Measurements from ENCODE around the gene ABHD17C.

The ABHD17C gene

DNA sequence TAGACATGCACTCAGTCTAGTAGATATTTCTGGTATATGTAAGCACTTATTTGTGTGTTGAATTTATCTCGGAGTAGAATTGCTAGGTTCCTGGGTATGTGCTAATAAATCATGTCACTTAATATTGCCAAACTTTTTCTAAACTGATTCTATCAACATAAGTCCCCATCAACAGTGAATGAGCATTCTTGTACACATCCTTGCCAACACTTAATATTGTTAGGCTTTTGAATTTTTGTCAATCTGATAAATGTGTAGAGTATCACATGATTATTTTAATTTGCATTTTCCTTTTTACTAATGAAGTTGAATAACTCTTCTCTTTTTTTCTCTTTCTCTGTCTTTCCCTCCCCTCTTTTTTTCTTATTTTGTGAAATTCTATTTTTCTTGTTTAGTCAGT lies 50.8 kb downstream of the ABHD17C start:
- Histone ChIP-seq H3K79me2 (ENCODE audit: low read length) (0 out of 2 replicates have a peak, but pooled peaks cover 11% of the 10 kb centered on the region), H3K27ac (ENCODE audit: low read length) (no peak overlapping the region), H3K4me2 (ENCODE audit: low read depth, low read length) (no peak overlapping the region), H3K27me3 (replicated peaks; ENCODE audit: insufficient read depth, low read length) (no peaks in the 10 kb centered on the region), H3K36me3 (replicated peaks; ENCODE audit: insufficient read depth, low read length) (no peaks in the 10 kb centered on the region), H3K4me3 (ENCODE audit: low read length) (no peak overlapping the region), H4K20me1 (ENCODE audit: insufficient read depth, low read length) (no peaks in the 10 kb centered on the region), H3F3A (ENCODE audit: insufficient read depth, low read length) (no peaks in the 10 kb centered on the region), H2AFZ (ENCODE audit: low read length) (no peak overlapping the region), H3K4me1 (ENCODE audit: low read length) (no peaks in the 10 kb centered on the region), H3K9ac (ENCODE audit: low read length) (no peak overlapping the region), H3K9me3 (replicated peaks; ENCODE audit: insufficient read depth, low read length) (no peaks in the 10 kb centered on the region), H3K9me2 (replicated peaks; ENCODE audit: insufficient read depth, low read length) (no peaks in the 10 kb centered on the region)
- TF ChIP-seq, protein P1, sequence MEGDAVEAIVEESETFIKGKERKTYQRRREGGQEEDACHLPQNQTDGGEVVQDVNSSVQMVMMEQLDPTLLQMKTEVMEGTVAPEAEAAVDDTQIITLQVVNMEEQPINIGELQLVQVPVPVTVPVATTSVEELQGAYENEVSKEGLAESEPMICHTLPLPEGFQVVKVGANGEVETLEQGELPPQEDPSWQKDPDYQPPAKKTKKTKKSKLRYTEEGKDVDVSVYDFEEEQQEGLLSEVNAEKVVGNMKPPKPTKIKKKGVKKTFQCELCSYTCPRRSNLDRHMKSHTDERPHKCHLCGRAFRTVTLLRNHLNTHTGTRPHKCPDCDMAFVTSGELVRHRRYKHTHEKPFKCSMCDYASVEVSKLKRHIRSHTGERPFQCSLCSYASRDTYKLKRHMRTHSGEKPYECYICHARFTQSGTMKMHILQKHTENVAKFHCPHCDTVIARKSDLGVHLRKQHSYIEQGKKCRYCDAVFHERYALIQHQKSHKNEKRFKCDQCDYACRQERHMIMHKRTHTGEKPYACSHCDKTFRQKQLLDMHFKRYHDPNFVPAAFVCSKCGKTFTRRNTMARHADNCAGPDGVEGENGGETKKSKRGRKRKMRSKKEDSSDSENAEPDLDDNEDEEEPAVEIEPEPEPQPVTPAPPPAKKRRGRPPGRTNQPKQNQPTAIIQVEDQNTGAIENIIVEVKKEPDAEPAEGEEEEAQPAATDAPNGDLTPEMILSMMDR (IDR thresholded peaks at IDR 0.05; ENCODE audit: low read length), result no peak
- no peak for TF ChIP-seq EZH2phosphoT487 (IDR thresholded peaks at IDR 0.05; ENCODE audit: low read length)
- no peak for TF ChIP-seq EZH2 (optimal IDR thresholded peaks at IDR 0.05; ENCODE audit: low read depth, low read length)
- DNase-seq, result no peak

DNA sequence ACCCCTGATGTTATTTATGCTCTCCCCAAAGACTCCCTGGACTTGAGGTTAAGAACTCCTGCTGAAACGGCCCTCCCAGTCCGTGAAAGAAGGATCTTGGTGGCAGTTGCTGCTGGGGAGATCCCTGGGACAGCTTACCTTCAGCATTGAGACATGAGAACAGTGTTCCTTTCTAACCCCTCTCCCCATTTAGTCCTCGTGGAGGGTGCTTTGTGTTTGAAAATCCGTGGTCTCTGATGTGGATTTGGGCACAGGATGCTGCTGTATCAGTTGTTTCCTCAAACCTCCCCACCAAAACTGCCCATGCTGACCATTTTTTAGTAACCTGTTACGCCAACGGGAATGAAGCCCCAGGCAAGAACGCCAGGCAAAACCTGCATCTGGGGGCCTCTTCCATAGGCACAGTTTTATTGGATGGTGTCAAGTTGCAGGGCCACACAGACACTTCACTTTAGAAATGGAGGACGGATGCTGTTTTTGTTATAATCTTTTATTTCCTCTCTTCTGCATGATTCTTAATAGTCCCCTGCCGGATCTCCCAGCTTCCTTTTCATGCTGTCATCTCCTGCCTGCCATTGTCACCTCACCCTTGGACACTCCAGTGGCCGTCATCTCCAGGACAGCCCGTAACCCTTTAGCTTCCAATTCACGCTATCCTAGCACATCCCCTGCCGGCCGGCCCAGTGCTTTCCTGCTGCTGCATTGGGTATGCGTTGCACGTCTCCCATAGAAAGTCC lies 52.4 kb downstream of the ABHD17C start:
- no peaks in the 10 kb centered on the region for H3K4me1 ChIP-seq (ENCODE audit: low read length)
- DNase-seq, result no peak
- H2AFZ ChIP-seq (ENCODE audit: low read length), result no peak overlapping the region
- H3K9me2 ChIP-seq (replicated peaks; ENCODE audit: insufficient read depth, low read length), result no peaks in the 10 kb centered on the region
- H3K79me2 ChIP-seq (ENCODE audit: low read length), result 0 out of 2 replicates have a peak, but pooled peaks cover 11% of the 10 kb centered on the region
- no peaks in the 10 kb centered on the region for H3K9me3 ChIP-seq (replicated peaks; ENCODE audit: insufficient read depth, low read length)
- no peak overlapping the region for H3K27ac ChIP-seq (ENCODE audit: low read length)
- no peak for TF ChIP-seq EZH2phosphoT487 (IDR thresholded peaks at IDR 0.05; ENCODE audit: low read length)
- TF ChIP-seq EZH2 (optimal IDR thresholded peaks at IDR 0.05; ENCODE audit: low read depth, low read length), result no peak
- TF ChIP-seq, protein P1 (IDR thresholded peaks at IDR 0.05; ENCODE audit: low read length), result no peak
- H3F3A ChIP-seq (ENCODE audit: insufficient read depth, low read length), result no peaks in the 10 kb centered on the region
- no peaks in the 10 kb centered on the region for H3K27me3 ChIP-seq (replicated peaks; ENCODE audit: insufficient read depth, low read length)
- H3K9ac ChIP-seq (ENCODE audit: low read length), result no peak overlapping the region
- no peaks in the 10 kb centered on the region for H4K20me1 ChIP-seq (ENCODE audit: insufficient read depth, low read length)
- no peak overlapping the region for H3K4me3 ChIP-seq (ENCODE audit: low read length)
- H3K4me2 ChIP-seq (ENCODE audit: low read depth, low read length), result no peak overlapping the region
- no peaks in the 10 kb centered on the region for H3K36me3 ChIP-seq (replicated peaks; ENCODE audit: insufficient read depth, low read length)

DNA sequence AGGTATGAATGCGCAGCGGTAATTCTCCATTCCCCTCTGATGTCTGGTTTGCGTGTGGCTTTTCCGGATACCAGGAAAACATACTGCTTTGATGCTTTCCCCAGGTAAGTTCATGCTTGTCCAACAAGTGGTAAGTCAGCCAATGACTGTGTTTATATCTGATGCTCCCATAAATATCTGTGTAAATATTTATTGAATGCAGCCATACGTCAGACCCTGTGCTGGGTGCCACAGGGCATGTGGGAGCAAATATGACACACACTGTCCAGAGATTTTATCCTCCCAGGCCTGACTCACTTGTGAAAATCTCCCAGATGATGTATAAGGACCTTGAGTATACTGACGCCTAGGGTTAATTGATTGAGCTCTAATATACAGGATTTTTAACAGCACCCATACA lies 54.5 kb downstream of the ABHD17C start:
- Histone ChIP-seq H3K9me2 (replicated peaks; ENCODE audit: insufficient read depth, low read length) (no peaks in the 10 kb centered on the region), H3K27me3 (replicated peaks; ENCODE audit: insufficient read depth, low read length) (no peaks in the 10 kb centered on the region), H2AFZ (ENCODE audit: low read length) (no peak overlapping the region), H3K4me3 (ENCODE audit: low read length) (no peak overlapping the region), H4K20me1 (ENCODE audit: insufficient read depth, low read length) (no peaks in the 10 kb centered on the region), H3F3A (ENCODE audit: insufficient read depth, low read length) (no peaks in the 10 kb centered on the region), H3K9ac (ENCODE audit: low read length) (no peak overlapping the region), H3K9me3 (replicated peaks; ENCODE audit: insufficient read depth, low read length) (no peaks in the 10 kb centered on the region), H3K4me2 (ENCODE audit: low read depth, low read length) (no peak overlapping the region), H3K36me3 (replicated peaks; ENCODE audit: insufficient read depth, low read length) (no peaks in the 10 kb centered on the region), H3K79me2 (ENCODE audit: low read length) (0 out of 2 replicates have a peak, but pooled peaks cover 11% of the 10 kb centered on the region), H3K4me1 (ENCODE audit: low read length) (no peaks in the 10 kb centered on the region), H3K27ac (ENCODE audit: low read length) (no peak overlapping the region)
- DNase-seq, result no peak
- no peak for TF ChIP-seq EZH2 (optimal IDR thresholded peaks at IDR 0.05; ENCODE audit: low read depth, low read length)

DNA sequence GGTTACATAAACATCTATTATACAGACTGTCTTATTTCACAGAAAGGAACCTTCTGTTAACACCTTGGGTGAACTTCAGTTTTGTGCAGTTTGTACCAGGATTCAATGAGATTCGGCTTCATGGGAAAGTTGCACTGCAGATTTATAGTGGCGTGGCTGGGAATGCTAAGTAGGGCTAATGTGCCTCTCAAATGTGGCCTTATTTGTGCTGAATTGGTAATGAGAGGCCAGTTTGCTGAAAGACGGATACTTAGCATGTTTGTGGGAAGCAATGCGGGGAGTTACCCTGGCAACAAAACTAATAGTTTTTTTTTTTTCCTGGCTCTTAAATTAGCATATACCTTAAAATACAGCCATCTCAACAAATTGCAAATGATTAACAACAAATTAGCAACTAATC lies 55.5 kb downstream of the ABHD17C start:
- Histone ChIP-seq H3K9ac (ENCODE audit: low read length) (no peak overlapping the region), H4K20me1 (ENCODE audit: insufficient read depth, low read length) (no peaks in the 10 kb centered on the region)

More for the DNA sequence above, 55.5 kb downstream of the ABHD17C start:
- Histone ChIP-seq H3K9me2 (replicated peaks; ENCODE audit: insufficient read depth, low read length) (no peaks in the 10 kb centered on the region), H3K9me3 (replicated peaks; ENCODE audit: insufficient read depth, low read length) (no peaks in the 10 kb centered on the region), H3K4me2 (ENCODE audit: low read depth, low read length) (no peak overlapping the region), H2AFZ (ENCODE audit: low read length) (no peak overlapping the region), H3K36me3 (replicated peaks; ENCODE audit: insufficient read depth, low read length) (no peaks in the 10 kb centered on the region), H3K4me3 (ENCODE audit: low read length) (no peak overlapping the region), H3F3A (ENCODE audit: insufficient read depth, low read length) (no peaks in the 10 kb centered on the region), H3K27me3 (replicated peaks; ENCODE audit: insufficient read depth, low read length) (no peaks in the 10 kb centered on the region), H3K27ac (ENCODE audit: low read length) (no peak overlapping the region), H3K4me1 (ENCODE audit: low read length) (no peaks in the 10 kb centered on the region), H3K79me2 (ENCODE audit: low read length) (0 out of 2 replicates have a peak, but pooled peaks cover 11% of the 10 kb centered on the region)
- no peak for TF ChIP-seq EZH2phosphoT487 (IDR thresholded peaks at IDR 0.05; ENCODE audit: low read length)
- no peak for TF ChIP-seq EZH2 (optimal IDR thresholded peaks at IDR 0.05; ENCODE audit: low read depth, low read length)
- TF ChIP-seq, protein P1 (IDR thresholded peaks at IDR 0.05; ENCODE audit: low read length), result no peak
- DNase-seq, result no peak

Measured in MM.1S (cell line).